Brain microvascular endothelial cell (primary cell): ENCODE measurements around the gene PTBP1.
"Not testable (repeated sequence)": the region's sequence is repeated elsewhere in the genome, so short reads cannot be mapped to it uniquely, and the experiment has no call there.

Experiments used
- DNase-seq: peaks from one replicate; pipeline ENCODE4 v3.0.0-alpha.2; 2020
- H3K27ac ChIP-seq: fragments of 250-450 bp; sonication (Bioruptor Pico); 2 replicates; pipeline ENCODE4 v1.5.1; 2020; ENCODE audit warnings: mild to moderate bottlenecking, moderate library complexity
- H3K27me3 ChIP-seq: fragments of 250-450 bp; sonication (Bioruptor Pico); replicated peaks from 2 replicates; pipeline ENCODE4 v1.5.1; 2020; ENCODE audit warnings: mild to moderate bottlenecking
- H3K36me3 ChIP-seq: fragments of 250-450 bp; sonication (Bioruptor Pico); replicated peaks from 2 replicates; pipeline ENCODE4 v1.5.1; 2020; ENCODE audit warnings: mild to moderate bottlenecking
- H3K4me3 ChIP-seq: 2 replicates; pipeline ENCODE4 v1.5.1; 2011; ENCODE audit warnings: low read depth, mild to moderate bottlenecking, control low read depth, low read length, moderate library complexity
- CTCF ChIP-seq: IDR thresholded peaks from 2 replicates; pipeline ENCODE4 v1.5.1; 2011; ENCODE audit warnings: low read depth, mild to moderate bottlenecking, moderate library complexity, low read length, control low read depth, inconsistent platforms; ENCODE audit errors: missing control alignments
- in situ Hi-C: cut with HindIII; loops from 2 replicates; pipeline ENCODE4 v1.10.0; 2017; ENCODE audit warnings: low sequenced_read_pairs, low pct_ligation_motif_present

Gene PTBP1

DNA sequence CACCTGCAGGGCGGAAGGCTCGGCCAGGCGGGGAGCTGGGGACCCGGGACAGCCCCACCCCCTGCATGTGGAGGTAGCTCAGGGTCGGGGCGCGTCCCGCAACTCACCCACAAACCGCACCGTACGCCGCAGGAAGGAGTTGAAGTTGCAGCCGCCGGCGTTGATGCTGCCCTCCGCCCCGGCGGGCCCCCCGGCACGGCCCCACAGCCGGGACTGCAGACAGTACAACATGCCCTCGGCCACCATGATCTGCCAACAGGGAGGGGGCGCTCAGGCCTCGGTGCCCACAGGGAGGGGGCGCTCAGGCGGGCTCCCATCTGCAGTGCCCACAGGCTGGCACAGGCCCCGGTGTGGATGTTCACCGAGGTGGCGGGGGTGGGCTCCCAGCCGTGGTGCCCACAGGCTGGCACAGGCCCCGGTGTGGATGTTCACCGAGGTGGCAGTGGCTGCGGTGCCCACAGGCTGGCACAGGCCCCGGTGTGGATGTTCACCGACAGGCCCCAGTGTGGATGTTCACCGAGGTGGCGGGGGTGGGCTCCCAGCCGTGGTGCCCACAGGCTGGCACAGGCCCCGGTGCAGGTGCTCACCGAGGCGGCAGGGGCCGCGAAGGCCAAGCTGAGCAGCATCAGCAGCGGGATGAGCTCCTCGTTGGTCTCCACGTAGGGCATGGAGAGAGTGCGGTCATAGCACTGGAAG is 18.0 kb downstream of the PTBP1 start:
- TF ChIP-seq CTCF, result no peak
- in situ Hi-C loops, result no loop called here
- H3K36me3 ChIP-seq, result peaks cover 41% of the 10 kb centered on the region
- H3K27ac ChIP-seq, result no peak overlapping the region
- no peaks in the 10 kb centered on the region for H3K27me3 ChIP-seq
- no peak for DNase-seq
- H3K4me3 ChIP-seq, result no peak overlapping the region

- in situ Hi-C loops, result no loop called here
These were observed 18.7 kb downstream of the PTBP1 start for GRCh38 chr19:815775-816499.

DNA sequence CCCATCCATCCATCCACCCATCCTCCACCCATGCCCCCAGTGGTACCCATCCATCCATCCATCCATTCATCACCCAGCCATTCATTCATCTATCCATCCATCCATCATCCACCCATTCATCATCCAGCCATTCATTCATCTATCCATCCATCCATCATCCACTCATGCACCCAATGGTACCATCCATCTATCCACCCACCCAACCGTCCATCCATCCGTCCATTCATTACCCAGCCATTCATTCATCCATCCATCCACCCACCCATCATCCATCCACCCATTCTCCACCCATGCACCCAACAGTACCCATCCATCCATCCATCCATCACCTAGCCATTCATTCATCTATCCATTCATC is 19.2 kb downstream of the PTBP1 start:
- TF ChIP-seq CTCF, result no peak
- no peak for DNase-seq
- in situ Hi-C loops, result no loop called here
- Histone ChIP-seq H3K27ac (no peak overlapping the region), H3K36me3 (peaks cover 28% of the 10 kb centered on the region), H3K4me3 (no peak overlapping the region), H3K27me3 (no peaks in the 10 kb centered on the region)

More at GRCh38 chr19:815775-816499, 18.7 kb downstream of the PTBP1 start:
- peaks cover 34% of the 10 kb centered on the region for H3K36me3 ChIP-seq
- TF ChIP-seq CTCF, result no peak
- DNase-seq, result no peak
- no peak overlapping the region for H3K27ac ChIP-seq
- no peak overlapping the region for H3K4me3 ChIP-seq
- no peaks in the 10 kb centered on the region for H3K27me3 ChIP-seq

- H3K27ac ChIP-seq, H3K36me3 ChIP-seq, in situ Hi-C loops, H3K4me3 ChIP-seq, H3K27me3 ChIP-seq, DNase-seq: not testable (repeated sequence)
These were observed 23.0 kb downstream of the PTBP1 start for GRCh38 chr19:820212-820611.

GRCh38 chr19:821231-821824 is 24.1 kb downstream of the PTBP1 start:
- DNase-seq, result no peak
- peaks cover 2% of the 10 kb centered on the region for H3K27me3 ChIP-seq
- no peak for TF ChIP-seq CTCF
- H3K27ac ChIP-seq, result no peak overlapping the region
- H3K4me3 ChIP-seq, result peak overlapping the region; percentile 17
- H3K36me3 ChIP-seq, result no peaks in the 10 kb centered on the region
- in situ Hi-C loops, result no loop called here

GRCh38 chr19:821825-822503 is 24.7 kb downstream of the PTBP1 start, which contains the start of gene PLPPR3:
Gene PLPPR3 (minus strand): TSS chr19:821955. CDS start chr19:821559, 396 bp downstream.
- no peaks in the 10 kb centered on the region for H3K36me3 ChIP-seq
- H3K27ac ChIP-seq, result no peak within 1 kb of the TSS
- peak within 1 kb of the TSS; percentile 17 for H3K4me3 ChIP-seq
- in situ Hi-C loops, result no loop called here
- no peak for TF ChIP-seq CTCF
- no peak for DNase-seq
- H3K27me3 ChIP-seq, result peaks cover 2% of the 10 kb centered on the region
